HEK293 (cell line): ENCODE results near the gene VSTM4.
A peak's percentile ranks its signal among the peaks of the same experiment; 100 is the strongest.

ENCODE experiments used
- CTCF ChIA-PET: fragments of 350-600 bp; formaldehyde crosslinking; extraction: SDS; loops from one replicate; lab custom pipeline; 2021; ENCODE audit warnings: antibody characterized with exemption; lab: Yijun Ruan, JAX
- POLR2A ChIA-PET: fragments of 300-600 bp; formaldehyde crosslinking; extraction: SDS; loops from one replicate; lab custom pipeline; 2020; ENCODE audit warnings: antibody characterized with exemption, inconsistent platforms; lab: Yijun Ruan, JAX
- H3K27ac ChIP-seq: fragments of 200-500 bp; sonication (Bioruptor generic); 2 replicates; pipeline ENCODE4 v1.5.1; 2014; ENCODE audit warnings: low read depth, low read length, control low read depth, inconsistent platforms; ENCODE audit errors: extremely low read depth
- H3K36me3 ChIP-seq, 2 experiments: fragments of 200-500 bp in 1 of 2; sonication (Bioruptor generic) in 1 of 2; 1 replicate in 1 of 2; 2 replicates in 1 of 2; pipeline ENCODE4 v1.5.1; 2014 to 2017; ENCODE audit warnings: inconsistent platforms in 2 of 2, low read length in 2 of 2; ENCODE audit not compliant: control insufficient read depth in 2 of 2, insufficient read depth in 1 of 2
- H3K4me1 ChIP-seq: fragments of 200-500 bp; sonication (Bioruptor generic); 2 replicates; pipeline ENCODE4 v1.5.1; 2014; ENCODE audit warnings: mild to moderate bottlenecking, low read length, inconsistent platforms; ENCODE audit not compliant: control insufficient read depth, insufficient read depth
- H3K4me3 ChIP-seq: 2 replicates; pipeline ENCODE4 v1.5.1; 2011; ENCODE audit warnings: low read depth, mild to moderate bottlenecking, control low read depth, low read length, moderate library complexity
- H3K9me3 ChIP-seq: fragments of 200-500 bp; sonication (Bioruptor generic); 2 replicates; pipeline ENCODE4 v1.5.1; 2014; ENCODE audit warnings: low read depth, low read length, inconsistent platforms; ENCODE audit not compliant: control insufficient read depth, insufficient read depth
- GLI4 ChIP-seq: fragments of 450-650 bp; formaldehyde crosslinking; IDR thresholded peaks from 2 replicates; pipeline ENCODE4 v1.5.1; 2016; ENCODE audit warnings: missing biosample characterization, missing genetic modification characterization
- GLIS2 ChIP-seq: fragments of 450-650 bp; formaldehyde crosslinking; IDR thresholded peaks from 2 replicates; pipeline ENCODE4 v1.5.1; 2016; ENCODE audit warnings: missing biosample characterization, missing genetic modification characterization
- SCRT1 ChIP-seq: fragments of 450-650 bp; formaldehyde crosslinking; IDR thresholded peaks from 2 replicates; pipeline ENCODE4 v1.5.1; 2016; ENCODE audit warnings: missing biosample characterization, missing genetic modification characterization, borderline replicate concordance
- ZBTB17 ChIP-seq: fragments of 450-650 bp; formaldehyde crosslinking; IDR thresholded peaks from 2 replicates; pipeline ENCODE4 v1.5.1; 2016; ENCODE audit warnings: missing biosample characterization, missing genetic modification characterization
- ZFP41 ChIP-seq: fragments of 450-650 bp; formaldehyde crosslinking; IDR thresholded peaks from 2 replicates; pipeline ENCODE4 v1.5.1; 2016; ENCODE audit warnings: missing biosample characterization, missing genetic modification characterization, borderline replicate concordance
- ZNF132 ChIP-seq: fragments of 450-650 bp; formaldehyde crosslinking; IDR thresholded peaks from 2 replicates; pipeline ENCODE4 v1.5.1; 2017; ENCODE audit warnings: missing biosample characterization, missing genetic modification characterization, borderline replicate concordance
- ZNF146 ChIP-seq: fragments of 450-650 bp; formaldehyde crosslinking; IDR thresholded peaks from 2 replicates; pipeline ENCODE4 v1.5.1; 2016; ENCODE audit warnings: missing biosample characterization, missing genetic modification characterization
- ZNF175 ChIP-seq: fragments of 450-650 bp; formaldehyde crosslinking; IDR thresholded peaks from 2 replicates; pipeline ENCODE4 v1.5.1; 2016; ENCODE audit warnings: missing biosample characterization, missing genetic modification characterization
- ZNF184 ChIP-seq: fragments of 450-650 bp; IDR thresholded peaks from 2 replicates; pipeline ENCODE4 v1.5.1; 2018; ENCODE audit warnings: missing biosample characterization, mild to moderate bottlenecking, missing genetic modification characterization
- ZNF19 ChIP-seq: fragments of 450-650 bp; formaldehyde crosslinking; IDR thresholded peaks from 2 replicates; pipeline ENCODE4; 2016; ENCODE audit warnings: missing biosample characterization, missing genetic modification characterization, low read depth
- ZNF24 ChIP-seq: fragments of 450-650 bp; formaldehyde crosslinking; IDR thresholded peaks from 2 replicates; pipeline ENCODE4 v1.5.1; 2016; ENCODE audit warnings: missing biosample characterization, missing genetic modification characterization
- ZNF266 ChIP-seq: fragments of 450-650 bp; formaldehyde crosslinking; IDR thresholded peaks from 2 replicates; pipeline ENCODE4 v1.5.1; 2016; ENCODE audit warnings: missing biosample characterization, missing genetic modification characterization, low read depth
- ZNF324 ChIP-seq: fragments of 450-650 bp; formaldehyde crosslinking; IDR thresholded peaks from 2 replicates; pipeline ENCODE4 v1.5.1; 2016; ENCODE audit warnings: missing biosample characterization, missing genetic modification characterization
- ZNF362 ChIP-seq: fragments of 450-650 bp; formaldehyde crosslinking; IDR thresholded peaks from 2 replicates; pipeline ENCODE4 v1.5.1; 2016; ENCODE audit warnings: missing biosample characterization, missing genetic modification characterization
- ZNF433 ChIP-seq: fragments of 450-650 bp; formaldehyde crosslinking; IDR thresholded peaks from 2 replicates; pipeline ENCODE4 v1.5.1; 2016; ENCODE audit warnings: missing biosample characterization, missing genetic modification characterization, low read depth
- ZNF555 ChIP-seq: fragments of 450-650 bp; formaldehyde crosslinking; conservative IDR thresholded peaks from 2 replicates; pipeline ENCODE4 v1.5.1; 2017; ENCODE audit warnings: missing biosample characterization, mild to moderate bottlenecking, missing genetic modification characterization, inconsistent platforms
- ZNF558 ChIP-seq: fragments of 450-650 bp; formaldehyde crosslinking; IDR thresholded peaks from 2 replicates; pipeline ENCODE4 v1.5.1; 2016; ENCODE audit warnings: missing biosample characterization, missing genetic modification characterization
- ZNF621 ChIP-seq: fragments of 450-650 bp; formaldehyde crosslinking; IDR thresholded peaks from 2 replicates; pipeline ENCODE4 v1.5.1; 2017; ENCODE audit warnings: missing biosample characterization, missing genetic modification characterization
- ZNF768 ChIP-seq: fragments of 450-650 bp; formaldehyde crosslinking; IDR thresholded peaks from 2 replicates; pipeline ENCODE4 v1.5.1; 2018; ENCODE audit warnings: missing biosample characterization, mild to moderate bottlenecking, missing genetic modification characterization

VSTM4 gene

GRCh38 chr10:49071160-49071761 is 44.1 kb downstream of the VSTM4 start (continued):
- TF ChIP-seq ZNF555 (tag by site-specific recombination) = no peak

GRCh38 chr10:49070701-49071100 is 44.6 kb downstream of the VSTM4 start:
- H3K4me1 ChIP-seq = no peaks in the 10 kb centered on the region
- no peak overlapping the region for H3K4me3 ChIP-seq
- H3K9me3 ChIP-seq = no peaks in the 10 kb centered on the region
- TF ChIP-seq ZNF433 = no peak
- no peak for TF ChIP-seq ZNF184 (tag by site-specific recombination)
- peaks cover 0 to 10% of the 10 kb centered on the region in 2 experiments; a peak in 1 of 3 replicates for H3K36me3 ChIP-seq
- ChIA-PET POLR2A (no interaction called here), CTCF (interaction anchor here (0.7 kb wide), 1 partner anchor 62 kb away, joined by 3 read pairs; no protein-coding TSS in a partner anchor)
- no peak overlapping the region for H3K27ac ChIP-seq

GRCh38 chr10:49068672-49069217 is 46.6 kb downstream of the VSTM4 start:
- ChIA-PET CTCF (no interaction called here), POLR2A (no interaction called here)
- Histone ChIP-seq H3K27ac (no peak overlapping the region), H3K36me3 (peaks cover 0 to 3% of the 10 kb centered on the region in 2 experiments; a peak in 1 of 3 replicates), H3K4me1 (no peaks in the 10 kb centered on the region), H3K9me3 (no peaks in the 10 kb centered on the region), H3K4me3 (no peak overlapping the region)
- TF ChIP-seq ZNF266 (tag by site-specific recombination) = no peak
- TF ChIP-seq ZBTB17 (tag by site-specific recombination) = no peak
- no peak for TF ChIP-seq GLIS2 (tag by site-specific recombination)
- no peak for TF ChIP-seq GLI4
- no peak for TF ChIP-seq ZNF324 (tag by site-specific recombination)
- TF ChIP-seq ZNF558 (tag by site-specific recombination) = no peak
- no peak for TF ChIP-seq ZNF132
- no peak for TF ChIP-seq ZNF362 (tag by site-specific recombination)
- TF ChIP-seq ZNF621 (tag by site-specific recombination) = no peak
- TF ChIP-seq ZNF24 = no peak

GRCh38 chr10:49068209-49068608 is 47.1 kb downstream of the VSTM4 start:
- ChIA-PET CTCF (no interaction called here), POLR2A (no interaction called here)
- Histone ChIP-seq H3K27ac (no peak overlapping the region), H3K4me1 (no peaks in the 10 kb centered on the region), H3K36me3 (peaks cover 0 to 7% of the 10 kb centered on the region in 2 experiments; a peak in 1 of 3 replicates), H3K4me3 (no peak overlapping the region), H3K9me3 (no peaks in the 10 kb centered on the region)
- no peak for TF ChIP-seq SCRT1 (tag by site-specific recombination)
- TF ChIP-seq ZNF146 (tag by site-specific recombination) = no peak

GRCh38 chr10:49066944-49067730 is 48.2 kb downstream of the VSTM4 start:
- CTCF ChIA-PET = no interaction called here
- TF ChIP-seq ZNF768 (tag by site-specific recombination) = 0 out of 2 replicates have a peak, but pooled peaks have one; percentile 8
- TF ChIP-seq ZFP41 (tag by site-specific recombination) = no peak
- no peak for TF ChIP-seq ZNF175
- TF ChIP-seq ZNF19 (tag by site-specific recombination) = no peak
- Histone ChIP-seq H3K27ac (no peak overlapping the region), H3K4me3 (no peak overlapping the region), H3K4me1 (no peaks in the 10 kb centered on the region), H3K36me3 (peaks cover 0 to 7% of the 10 kb centered on the region in 2 experiments; a peak in 1 of 3 replicates), H3K9me3 (no peaks in the 10 kb centered on the region)
- POLR2A ChIA-PET = no interaction called here
